ES-I3 (cell line): ENCODE results near the gene GFPT2.

Experiments
- H3K36me3 ChIP-seq: 2 replicates; pipeline ENCODE4 v1.6.1; 2013; ENCODE audit warnings: mild to moderate bottlenecking, low read length, control low read depth, moderate library complexity; ENCODE audit not compliant: insufficient read depth
- H3K4me1 ChIP-seq: 2 replicates; pipeline ENCODE4 v1.6.1; 2013; ENCODE audit warnings: mild to moderate bottlenecking, control low read depth, low read length; ENCODE audit not compliant: insufficient read depth
- H3K9ac ChIP-seq: 2 replicates; pipeline ENCODE4 v1.6.1; 2013; ENCODE audit warnings: low read depth, mild to moderate bottlenecking, low read length, moderate library complexity
- H3K9me3 ChIP-seq: 2 replicates; pipeline ENCODE4 v1.6.1; 2013; ENCODE audit warnings: mild to moderate bottlenecking, low read length, moderate library complexity; ENCODE audit not compliant: control insufficient read depth, insufficient read depth

Gene GFPT2

GRCh38 chr5:180326989-180327565, 26.1 kb downstream of the GFPT2 start:
- Histone ChIP-seq H3K36me3 (peaks cover 58% of the 10 kb centered on the region), H3K9ac (no peak overlapping the region), H3K4me1 (peaks cover 20% of the 10 kb centered on the region), H3K9me3 (no peaks in the 10 kb centered on the region)

- H3K4me1 ChIP-seq: peaks cover 2% of the 10 kb centered on the region; the same call in 1 of the 2 replicates
Measured at GRCh38 chr5:180324601-180324950, 28.6 kb downstream of the GFPT2 start.

GRCh38 chr5:180323941-180324600, 29.1 kb downstream of the GFPT2 start:
- no peak overlapping the region for H3K9ac ChIP-seq
- H3K4me1 ChIP-seq: peaks cover 2% of the 10 kb centered on the region; the same call in 1 of the 2 replicates
- no peaks in the 10 kb centered on the region for H3K9me3 ChIP-seq
- peaks cover 46% of the 10 kb centered on the region for H3K36me3 ChIP-seq

More at GRCh38 chr5:180324601-180324950, 28.6 kb downstream of the GFPT2 start:
- Histone ChIP-seq H3K9me3 (no peaks in the 10 kb centered on the region), H3K9ac (no peak overlapping the region), H3K36me3 (peaks cover 46% of the 10 kb centered on the region)

GRCh38 chr5:180323160-180323559, 30.0 kb downstream of the GFPT2 start:
- Histone ChIP-seq H3K36me3 (peaks cover 51% of the 10 kb centered on the region), H3K4me1 (peaks cover 2% of the 10 kb centered on the region; the same call in 1 of the 2 replicates), H3K9me3 (no peaks in the 10 kb centered on the region), H3K9ac (no peak overlapping the region)

GRCh38 chr5:180318456-180319089, 34.6 kb downstream of the GFPT2 start:
- Histone ChIP-seq H3K9ac (no peak overlapping the region), H3K36me3 (peaks cover 22% of the 10 kb centered on the region), H3K4me1 (peaks cover 7% of the 10 kb centered on the region; the same call in 1 of the 2 replicates), H3K9me3 (no peaks in the 10 kb centered on the region)

GRCh38 chr5:180316586-180316985, 36.5 kb downstream of the GFPT2 start:
- Histone ChIP-seq H3K36me3 (peaks cover 14% of the 10 kb centered on the region; the same call in 1 of the 2 replicates), H3K9me3 (no peaks in the 10 kb centered on the region), H3K9ac (no peak overlapping the region), H3K4me1 (peaks cover 7% of the 10 kb centered on the region; the same call in 1 of the 2 replicates)

- H3K9me3 ChIP-seq: no peaks in the 10 kb centered on the region
- no peak overlapping the region for H3K9ac ChIP-seq
- H3K36me3 ChIP-seq: peaks cover 13% of the 10 kb centered on the region; the same call in 1 of the 2 replicates
- peaks cover 7% of the 10 kb centered on the region; the same call in 1 of the 2 replicates for H3K4me1 ChIP-seq
Measured at GRCh38 chr5:180315762-180316212, 37.3 kb downstream of the GFPT2 start.

GRCh38 chr5:180313677-180314505, 39.2 kb downstream of the GFPT2 start:
- H3K9ac ChIP-seq: peak overlapping the region; percentile 37; the same call in 1 of the 2 replicates
- H3K4me1 ChIP-seq: peaks cover 7% of the 10 kb centered on the region; the same call in 1 of the 2 replicates
- H3K36me3 ChIP-seq: peaks cover 15% of the 10 kb centered on the region; the same call in 1 of the 2 replicates
- H3K9me3 ChIP-seq: no peaks in the 10 kb centered on the region

- H3K4me1 ChIP-seq: peaks cover 7% of the 10 kb centered on the region; the same call in 1 of the 2 replicates
- H3K9me3 ChIP-seq: no peaks in the 10 kb centered on the region
- peaks cover 17% of the 10 kb centered on the region; the same call in 1 of the 2 replicates for H3K36me3 ChIP-seq
- H3K9ac ChIP-seq: no peak overlapping the region
Measured at GRCh38 chr5:180311216-180311615, 41.9 kb downstream of the GFPT2 start.

GRCh38 chr5:180306796-180307195, 46.3 kb downstream of the GFPT2 start:
- Histone ChIP-seq H3K36me3 (peaks cover 34% of the 10 kb centered on the region), H3K4me1 (no peaks in the 10 kb centered on the region), H3K9me3 (no peaks in the 10 kb centered on the region), H3K9ac (no peak overlapping the region)

GRCh38 chr5:180305481-180305880, 47.7 kb downstream of the GFPT2 start:
- Histone ChIP-seq H3K9ac (no peak overlapping the region), H3K36me3 (peaks cover 38% of the 10 kb centered on the region), H3K9me3 (no peaks in the 10 kb centered on the region), H3K4me1 (no peaks in the 10 kb centered on the region)

GRCh38 chr5:180304431-180305375, 48.4 kb downstream of the GFPT2 start:
- H3K4me1 ChIP-seq: no peaks in the 10 kb centered on the region
- H3K36me3 ChIP-seq: peaks cover 37% of the 10 kb centered on the region
- no peaks in the 10 kb centered on the region for H3K9me3 ChIP-seq
- no peak overlapping the region for H3K9ac ChIP-seq

GRCh38 chr5:180304016-180304292, 49.2 kb downstream of the GFPT2 start:
- Histone ChIP-seq H3K36me3 (peaks cover 37% of the 10 kb centered on the region), H3K4me1 (no peaks in the 10 kb centered on the region), H3K9me3 (no peaks in the 10 kb centered on the region), H3K9ac (no peak overlapping the region)
